Parathyroid adenoma (tissue), 2 donors: ENCODE results near the gene TMEM222.

ENCODE experiments used
- H2AFZ ChIP-seq: fragments of 300-600 bp; sonication (generic); one replicate; pipeline ENCODE4 v1.7.0; 2017; ENCODE audit warnings: antibody characterized with exemption, mild to moderate bottlenecking
- H3K27ac ChIP-seq: fragments of 300-600 bp; sonication (generic); one replicate; pipeline ENCODE4 v1.7.0; 2017
- H3K27me3 ChIP-seq: fragments of 300-600 bp; sonication (generic); one replicate; pipeline ENCODE4 v1.7.0; 2017; ENCODE audit warnings: low read length; ENCODE audit not compliant: control insufficient read depth, insufficient read depth
- H3K36me3 ChIP-seq: fragments of 300-600 bp; sonication (generic); one replicate; pipeline ENCODE4 v1.7.0; 2017; ENCODE audit warnings: low read length; ENCODE audit not compliant: control insufficient read depth, insufficient read depth
- H3K4me1 ChIP-seq: fragments of 300-600 bp; sonication (generic); one replicate; pipeline ENCODE4 v1.7.0; 2017; ENCODE audit warnings: control low read depth
- H3K4me2 ChIP-seq: fragments of 300-600 bp; sonication (generic); one replicate; pipeline ENCODE4 v1.7.0; 2017; ENCODE audit warnings: low read length
- H3K4me3 ChIP-seq: fragments of 300-600 bp; sonication (generic); one replicate; pipeline ENCODE4 v1.7.0; 2017; ENCODE audit warnings: low read depth, low read length
- H3K79me2 ChIP-seq: fragments of 300-600 bp; sonication (generic); one replicate; pipeline ENCODE4 v1.7.0; 2017; ENCODE audit warnings: control low read depth
- H3K9ac ChIP-seq: fragments of 300-600 bp; sonication (generic); one replicate; pipeline ENCODE4 v1.7.0; 2017; ENCODE audit warnings: mild to moderate bottlenecking
- H3K9me3 ChIP-seq: fragments of 300-600 bp; sonication (generic); one replicate; pipeline ENCODE4 v1.7.0; 2017; ENCODE audit warnings: low read length; ENCODE audit not compliant: control insufficient read depth
- CTCF ChIP-seq: fragments of 300-600 bp; sonication (generic); IDR thresholded peaks from one replicate; pipeline ENCODE4 v1.7.0; 2017; ENCODE audit warnings: antibody characterized with exemption, mild to moderate bottlenecking
- donor health status: primary hyperparathyroidism.

Gene TMEM222

GRCh38 chr1:27296773-27297291 lies 25.1 kb upstream of the TMEM222 start:
- no peaks in the 10 kb centered on the region for H3K36me3 ChIP-seq
- H3K4me2 ChIP-seq, result no peak overlapping the region
- peak; percentile 38 for TF ChIP-seq CTCF
- H3K27me3 ChIP-seq, result no peaks in the 10 kb centered on the region
- no peaks in the 10 kb centered on the region for H3K9me3 ChIP-seq
- no peak overlapping the region for H3K9ac ChIP-seq
- peaks cover 16% of the 10 kb centered on the region for H3K4me1 ChIP-seq
- H3K4me3 ChIP-seq, result no peak overlapping the region
- no peak overlapping the region for H2AFZ ChIP-seq
- no peak overlapping the region for H3K27ac ChIP-seq
- no peaks in the 10 kb centered on the region for H3K79me2 ChIP-seq

GRCh38 chr1:27297903-27298302 lies 24.1 kb upstream of the TMEM222 start:
- peaks cover 16% of the 10 kb centered on the region for H3K4me1 ChIP-seq
- no peak overlapping the region for H3K27ac ChIP-seq
- H3K79me2 ChIP-seq, result no peaks in the 10 kb centered on the region
- H3K9me3 ChIP-seq, result no peaks in the 10 kb centered on the region
- TF ChIP-seq CTCF, result no peak
- no peaks in the 10 kb centered on the region for H3K36me3 ChIP-seq
- no peak overlapping the region for H3K4me2 ChIP-seq
- no peak overlapping the region for H2AFZ ChIP-seq
- no peak overlapping the region for H3K4me3 ChIP-seq
- H3K9ac ChIP-seq, result no peak overlapping the region
- H3K27me3 ChIP-seq, result no peaks in the 10 kb centered on the region

DNA sequence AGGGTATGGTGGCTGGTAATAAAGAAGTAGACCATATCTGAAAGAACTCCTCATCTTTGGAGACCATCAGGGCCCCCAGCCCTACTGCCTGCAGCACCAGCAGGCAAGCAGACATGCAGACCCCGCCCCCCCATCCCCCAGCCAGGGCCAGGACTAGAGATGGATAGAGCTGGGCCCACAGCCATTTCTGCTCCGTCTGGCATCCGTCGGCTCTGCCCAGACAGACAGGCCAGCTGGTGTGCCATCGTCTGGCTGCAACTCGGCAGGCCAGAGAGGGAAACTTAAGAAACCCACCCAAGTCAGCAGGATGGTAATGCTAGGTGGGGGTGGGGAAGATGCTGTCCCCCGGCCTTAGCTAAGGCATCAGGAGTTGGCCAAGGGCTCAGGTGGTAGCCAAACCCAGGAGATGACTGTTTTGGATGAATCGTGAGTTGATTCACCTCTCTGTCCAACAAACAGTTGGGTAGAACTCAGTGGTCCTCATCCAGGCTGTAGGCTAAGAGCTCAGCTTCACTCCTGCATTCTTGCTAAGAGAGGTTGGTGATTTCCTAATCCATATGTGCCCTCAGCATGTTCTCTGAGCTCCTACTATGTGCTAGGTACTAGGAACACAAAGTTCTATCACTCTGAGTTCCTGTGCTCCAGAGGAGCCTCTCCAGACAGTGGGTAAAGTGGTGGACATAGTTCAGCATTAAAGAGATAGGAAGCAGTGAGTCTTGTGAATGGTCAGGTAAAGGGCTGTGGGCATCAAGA lies 23.2 kb upstream of the TMEM222 start:
- Histone ChIP-seq H3K4me1 (peaks cover 16% of the 10 kb centered on the region), H3K4me3 (no peak overlapping the region), H3K9me3 (no peaks in the 10 kb centered on the region), H3K27me3 (no peaks in the 10 kb centered on the region), H2AFZ (no peak overlapping the region), H3K4me2 (no peak overlapping the region), H3K27ac (peak overlapping the region; percentile 75), H3K9ac (no peak overlapping the region), H3K36me3 (no peaks in the 10 kb centered on the region), H3K79me2 (no peaks in the 10 kb centered on the region)
- no peak for TF ChIP-seq CTCF

- TF ChIP-seq CTCF, result no peak
- H3K9me3 ChIP-seq, result no peaks in the 10 kb centered on the region
- H3K4me2 ChIP-seq, result no peak overlapping the region
- no peak overlapping the region for H3K9ac ChIP-seq
- H2AFZ ChIP-seq, result no peak overlapping the region
- no peaks in the 10 kb centered on the region for H3K27me3 ChIP-seq
- H3K79me2 ChIP-seq, result no peaks in the 10 kb centered on the region
- H3K36me3 ChIP-seq, result no peaks in the 10 kb centered on the region
- H3K4me3 ChIP-seq, result no peak overlapping the region
- peak overlapping the region; percentile 75 for H3K27ac ChIP-seq
- peaks cover 16% of the 10 kb centered on the region for H3K4me1 ChIP-seq
Observed at GRCh38 chr1:27299385-27300271, 22.3 kb upstream of the TMEM222 start.
